Osteoblast (primary cell): ENCODE data around the gene AKAP13. TPM values are rescaled to one million over a fixed set of nuclear protein-coding genes. Genes with fewer than 3 reads are reported as not detected.

ENCODE experiments used
- DNase-seq: peaks from one replicate; pipeline ENCODE4 v3.0.0; 2011; ENCODE audit warnings: low spot score, mixed read lengths; ENCODE audit not compliant: insufficient read length; ENCODE audit errors: missing footprints
- H2AFZ ChIP-seq: 2 replicates; pipeline ENCODE4 v1.6.0; 2011; ENCODE audit warnings: mild to moderate bottlenecking, low read length
- H3K27ac ChIP-seq: 2 replicates; pipeline ENCODE4 v1.5.1; 2011; ENCODE audit warnings: mild to moderate bottlenecking, low read depth, low read length, moderate library complexity
- H3K27me3 ChIP-seq: 2 replicates; pipeline ENCODE4 v1.6.0; 2012; ENCODE audit warnings: mild to moderate bottlenecking, control low read depth, inconsistent platforms, low read length, moderate library complexity; ENCODE audit not compliant: insufficient read depth
- H3K36me3 ChIP-seq: 2 replicates; pipeline ENCODE4 v1.5.1; 2011; ENCODE audit warnings: mild to moderate bottlenecking, low read length, control low read depth, moderate library complexity; ENCODE audit not compliant: insufficient read depth
- H3K4me1 ChIP-seq: 2 replicates; pipeline ENCODE4 v1.5.1; 2011; ENCODE audit warnings: mild to moderate bottlenecking, low read length, control low read depth, moderate library complexity; ENCODE audit not compliant: insufficient read depth
- H3K4me2 ChIP-seq: 2 replicates; pipeline ENCODE4 v1.6.0; 2011; ENCODE audit warnings: mild to moderate bottlenecking, low read length; ENCODE audit not compliant: insufficient read depth
- H3K4me3 ChIP-seq: fragments of 200-600 bp; sonication (generic); 3 replicates; pipeline ENCODE4 v1.5.1; 2012; ENCODE audit warnings: mild to moderate bottlenecking, low read length, inconsistent platforms; ENCODE audit not compliant: insufficient read depth
- H3K79me2 ChIP-seq: 2 replicates; pipeline ENCODE4 v1.6.0; 2012; ENCODE audit warnings: mild to moderate bottlenecking, low read length, control low read depth, inconsistent platforms; ENCODE audit not compliant: insufficient read depth
- H3K9me3 ChIP-seq: 2 replicates; pipeline ENCODE4 v1.5.1; 2011; ENCODE audit warnings: low read depth, low read length, control low read depth
- H4K20me1 ChIP-seq: 2 replicates; pipeline ENCODE4 v1.6.0; 2012; ENCODE audit warnings: mild to moderate bottlenecking, low read length, control low read depth; ENCODE audit not compliant: insufficient read depth
- CTCF ChIP-seq: IDR thresholded peaks from 2 replicates; pipeline ENCODE4 v1.5.1; 2011; ENCODE audit warnings: mild to moderate bottlenecking, low read depth, low read length, moderate library complexity; ENCODE audit errors: extremely low read depth
- total RNA-seq: library from RNA; depleted of rRNA; stranded (reverse); fragments of >200 nt; gene quantifications from 2 replicates; pipeline ENCODE4 v1.2.3, GENCODE V29; 2012

The AKAP13 gene
- total RNA-seq, 1 donor = 77.1 TPM

GRCh38 chr15:85711580-85712192, 331.3 kb downstream of the AKAP13 start:
- DNase-seq = no peak
- no peak for TF ChIP-seq CTCF
- Histone ChIP-seq H3K4me1 (peaks cover 18% of the 10 kb centered on the region), H3K36me3 (peaks cover 17% of the 10 kb centered on the region), H3K9me3 (no peaks in the 10 kb centered on the region), H3K4me3 (no peak overlapping the region), H4K20me1 (no peaks in the 10 kb centered on the region), H3K4me2 (no peak overlapping the region), H2AFZ (no peak overlapping the region), H3K27me3 (no peaks in the 10 kb centered on the region), H3K79me2 (no peaks in the 10 kb centered on the region), H3K27ac (no peak overlapping the region)

- Histone ChIP-seq H3K36me3 (peaks cover 45% of the 10 kb centered on the region), H3K27me3 (no peaks in the 10 kb centered on the region), H3K79me2 (no peaks in the 10 kb centered on the region), H3K27ac (no peak overlapping the region), H3K4me2 (no peak overlapping the region), H3K9me3 (no peaks in the 10 kb centered on the region), H4K20me1 (no peaks in the 10 kb centered on the region), H3K4me1 (no peaks in the 10 kb centered on the region), H3K4me3 (no peak overlapping the region), H2AFZ (no peak overlapping the region)
- DNase-seq = no peak
- TF ChIP-seq CTCF = no peak
These were observed 335.9 kb downstream of the AKAP13 start for GRCh38 chr15:85716261-85716660.

GRCh38 chr15:85717212-85717611, 336.8 kb downstream of the AKAP13 start:
- Histone ChIP-seq H3K4me1 (no peaks in the 10 kb centered on the region), H3K9me3 (no peaks in the 10 kb centered on the region), H3K4me2 (no peak overlapping the region), H4K20me1 (no peaks in the 10 kb centered on the region), H3K27ac (no peak overlapping the region), H3K36me3 (peaks cover 51% of the 10 kb centered on the region), H3K79me2 (no peaks in the 10 kb centered on the region), H3K27me3 (no peaks in the 10 kb centered on the region), H2AFZ (no peak overlapping the region), H3K4me3 (no peak overlapping the region)
- no peak for DNase-seq
- TF ChIP-seq CTCF = no peak

GRCh38 chr15:85718271-85718971, 338.0 kb downstream of the AKAP13 start:
- H2AFZ ChIP-seq = no peak overlapping the region

More at GRCh38 chr15:85718271-85718971, 338.0 kb downstream of the AKAP13 start:
- DNase-seq = no peak
- Histone ChIP-seq H3K27me3 (no peaks in the 10 kb centered on the region), H4K20me1 (no peaks in the 10 kb centered on the region), H3K36me3 (peaks cover 63% of the 10 kb centered on the region), H3K79me2 (no peaks in the 10 kb centered on the region), H3K4me1 (no peaks in the 10 kb centered on the region), H3K27ac (no peak overlapping the region), H3K4me2 (no peak overlapping the region), H3K4me3 (no peak overlapping the region), H3K9me3 (no peaks in the 10 kb centered on the region)
- no peak for TF ChIP-seq CTCF
